Anterior cingulate cortex (tissue), 58 donors: Measurements from ENCODE around the gene MPZ.

ENCODE experiments used
- DNase-seq, 58 donors: peaks; one replicate each; lab custom pipeline; 2025; lab: John Stamatoyannopoulos, UW

MPZ gene

GRCh38 chr1:161304927-161305866 lies 4.6 kb downstream of the MPZ start:
- peak in 2 of 58 donors; percentile 24 to 33 for DNase-seq

GRCh38 chr1:161300478-161300877 lies 9.3 kb downstream of the MPZ start:
- no peak for DNase-seq

GRCh38 chr1:161299347-161299746 lies 10.4 kb downstream of the MPZ start:
- no peak for DNase-seq

GRCh38 chr1:161298116-161298515 lies 11.7 kb downstream of the MPZ start:
- DNase-seq = no peak

GRCh38 chr1:161297415-161297814 lies 12.4 kb downstream of the MPZ start:
- no peak for DNase-seq

GRCh38 chr1:161290779-161291178 lies 19.0 kb downstream of the MPZ start:
- no peak for DNase-seq

- no peak for DNase-seq
These were observed 22.2 kb downstream of the MPZ start for GRCh38 chr1:161287482-161288054.

GRCh38 chr1:161285521-161285920 lies 24.2 kb downstream of the MPZ start:
- no peak for DNase-seq

- no peak for DNase-seq
These were observed 24.7 kb downstream of the MPZ start for GRCh38 chr1:161285113-161285512.

- DNase-seq = no peak
These were observed 26.8 kb downstream of the MPZ start for GRCh38 chr1:161282991-161283390.

GRCh38 chr1:161274874-161275273 lies 34.9 kb downstream of the MPZ start:
- DNase-seq = no peak

- DNase-seq = no peak
These were observed 36.4 kb downstream of the MPZ start for GRCh38 chr1:161273402-161273801.

GRCh38 chr1:161267321-161267720 lies 42.4 kb downstream of the MPZ start:
- DNase-seq = no peak

GRCh38 chr1:161266836-161267235 lies 42.9 kb downstream of the MPZ start:
- DNase-seq = no peak

GRCh38 chr1:161266202-161266601 lies 43.6 kb downstream of the MPZ start:
- DNase-seq = no peak

GRCh38 chr1:161265305-161265704 lies 44.5 kb downstream of the MPZ start:
- no peak for DNase-seq

GRCh38 chr1:161261261-161262235 lies 48.2 kb downstream of the MPZ start:
- peak in 6 of 58 donors; percentile 1 to 24 (median 3) for DNase-seq

GRCh38 chr1:161260376-161261260 lies 49.1 kb downstream of the MPZ start:
- DNase-seq = no peak

GRCh38 chr1:161259765-161260164 lies 50.0 kb downstream of the MPZ start:
- no peak for DNase-seq

- DNase-seq = peak in 1 of 58 donors; percentile 2
These were observed 50.4 kb downstream of the MPZ start for GRCh38 chr1:161259345-161259702.
